ENCODE data around the gene A1BG. TPM values are rescaled to one million over a fixed set of nuclear protein-coding genes. Genes with fewer than 3 reads are reported as not detected.
A peak's percentile ranks its signal among the peaks of the same experiment; 100 is the strongest.
"Not testable (repeated sequence)": the region's sequence is repeated elsewhere in the genome, so short reads cannot be mapped to it uniquely, and the experiment has no call there.

The A1BG gene
- total RNA-seq, 2 experiments from 2014 or later: 35.2 to 36.2 TPM

DNA sequence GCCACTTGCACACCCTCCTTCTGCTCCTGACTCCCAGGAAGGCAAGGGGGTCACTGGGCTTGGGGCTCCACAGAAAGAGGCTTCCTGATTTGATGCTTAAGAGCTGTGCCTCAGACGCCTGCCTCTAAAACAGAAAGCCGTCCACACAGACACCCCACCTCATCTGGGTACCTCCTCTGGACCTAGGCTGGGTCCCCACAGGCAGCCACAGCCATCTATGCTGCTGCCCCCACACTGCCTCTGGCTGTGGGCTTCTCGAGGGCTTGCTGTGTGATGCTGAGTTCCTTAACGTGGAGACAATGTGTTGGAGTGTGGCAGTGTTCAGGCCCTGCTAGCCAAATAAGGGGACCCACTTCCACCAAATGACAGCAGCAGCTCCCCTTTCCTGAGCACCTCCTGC, 35.0 kb downstream of the A1BG start:
- intact Hi-C loops (cut with micrococcal nuclease): no loop called here
- Mint-ChIP-seq H3K4me3 (no peak overlapping the region), H3K4me1 (ENCODE audit: low read depth) (no peaks in the 10 kb centered on the region), H3K27me3 (no peaks in the 10 kb centered on the region), H3K36me3 (ENCODE audit: low read depth) (peaks cover 30% of the 10 kb centered on the region), H3K9me3 (no peaks in the 10 kb centered on the region), H3K27ac (no peak overlapping the region)
- ATAC-seq (no peak), DNase-seq (no peak)
- CTCF ChIA-PET: interaction anchor here (1.3 kb wide), 1 partner anchor 9 kb away, joined by 4 read pairs; no protein-coding TSS in a partner anchor
- TF ChIP-seq, protein P1, sequence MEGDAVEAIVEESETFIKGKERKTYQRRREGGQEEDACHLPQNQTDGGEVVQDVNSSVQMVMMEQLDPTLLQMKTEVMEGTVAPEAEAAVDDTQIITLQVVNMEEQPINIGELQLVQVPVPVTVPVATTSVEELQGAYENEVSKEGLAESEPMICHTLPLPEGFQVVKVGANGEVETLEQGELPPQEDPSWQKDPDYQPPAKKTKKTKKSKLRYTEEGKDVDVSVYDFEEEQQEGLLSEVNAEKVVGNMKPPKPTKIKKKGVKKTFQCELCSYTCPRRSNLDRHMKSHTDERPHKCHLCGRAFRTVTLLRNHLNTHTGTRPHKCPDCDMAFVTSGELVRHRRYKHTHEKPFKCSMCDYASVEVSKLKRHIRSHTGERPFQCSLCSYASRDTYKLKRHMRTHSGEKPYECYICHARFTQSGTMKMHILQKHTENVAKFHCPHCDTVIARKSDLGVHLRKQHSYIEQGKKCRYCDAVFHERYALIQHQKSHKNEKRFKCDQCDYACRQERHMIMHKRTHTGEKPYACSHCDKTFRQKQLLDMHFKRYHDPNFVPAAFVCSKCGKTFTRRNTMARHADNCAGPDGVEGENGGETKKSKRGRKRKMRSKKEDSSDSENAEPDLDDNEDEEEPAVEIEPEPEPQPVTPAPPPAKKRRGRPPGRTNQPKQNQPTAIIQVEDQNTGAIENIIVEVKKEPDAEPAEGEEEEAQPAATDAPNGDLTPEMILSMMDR (IDR thresholded peaks at IDR 0.05): no peak
- POLR2A ChIA-PET: interaction anchor here (0.6 to 0.8 kb wide), 2 partner anchors 9 to 118 kb away, joined by 3 read pairs; no protein-coding TSS in a partner anchor

DNA sequence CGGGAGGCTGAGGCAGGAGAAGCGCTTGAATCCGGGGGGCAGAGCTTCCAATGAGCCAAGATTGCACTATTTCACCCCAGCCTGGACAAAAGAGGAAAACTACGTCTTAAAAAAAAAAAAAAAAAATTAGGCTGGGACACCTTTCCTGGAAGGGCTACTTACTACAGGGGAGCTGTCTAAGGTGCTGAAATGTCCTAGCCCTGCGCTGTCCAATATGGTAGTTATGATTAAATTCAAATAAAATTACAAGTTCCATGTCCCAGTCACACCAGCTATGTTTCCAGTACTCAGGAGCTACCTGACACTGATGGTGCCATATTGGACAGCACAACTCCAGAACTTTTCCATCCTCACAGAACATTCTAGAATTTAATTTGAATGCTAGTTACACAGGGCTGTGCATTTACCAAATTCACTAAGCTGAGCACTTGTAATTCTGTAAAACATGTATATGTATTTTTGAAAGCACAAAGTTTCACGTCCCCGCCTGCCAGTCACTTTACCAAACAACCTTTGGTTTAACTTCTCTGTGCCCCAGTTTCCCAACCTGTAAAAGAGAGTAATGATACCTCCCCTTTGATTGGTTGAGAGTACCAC, 35.7 kb downstream of the A1BG start:
- DNase-seq: peak; percentile 46
- no peaks in the 10 kb centered on the region for H3K9me3 Mint-ChIP-seq
- no peak overlapping the region for H3K27ac Mint-ChIP-seq
- ATAC-seq: no peak
- ChIA-PET CTCF (interaction anchor here (1.3 kb wide), 1 partner anchor 8 kb away, joined by 4 read pairs; no protein-coding TSS in a partner anchor), POLR2A (interaction anchor here (1.7 to 2.0 kb wide), 2 partner anchors 9 to 12 kb away, joined by 5 to 6 read pairs; partner anchors contain the start of gene ERVK3-1)
- intact Hi-C loops (cut with micrococcal nuclease): no loop called here
- peaks cover 34% of the 10 kb centered on the region for H3K36me3 Mint-ChIP-seq (ENCODE audit: low read depth)
- TF ChIP-seq, protein P1 (IDR thresholded peaks at IDR 0.05): no peak
- H3K4me3 Mint-ChIP-seq: no peak overlapping the region
- no peaks in the 10 kb centered on the region for H3K4me1 Mint-ChIP-seq (ENCODE audit: low read depth)
- H3K27me3 Mint-ChIP-seq: no peaks in the 10 kb centered on the region

DNA sequence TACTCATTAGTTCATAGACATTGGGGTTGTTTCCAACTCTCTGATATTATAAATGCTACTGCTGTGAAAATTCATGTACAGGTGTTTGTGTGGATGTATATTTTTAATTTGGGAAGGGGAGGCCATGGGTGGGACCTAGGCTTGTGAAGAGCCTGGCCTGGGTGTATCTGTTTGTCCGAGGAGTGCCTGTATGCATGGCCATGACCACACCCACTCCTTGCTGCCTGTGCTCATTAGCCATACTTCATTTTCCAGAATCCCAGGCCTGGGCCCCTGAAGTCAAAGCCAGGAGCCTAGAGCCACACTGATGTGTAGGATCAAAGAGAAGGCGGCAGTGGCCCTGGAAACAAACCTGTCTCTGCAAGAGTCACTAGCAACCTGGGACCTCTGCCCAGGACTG, 37.7 kb downstream of the A1BG start:
- H3K9me3 Mint-ChIP-seq: no peaks in the 10 kb centered on the region
- H3K27ac Mint-ChIP-seq: no peak overlapping the region
- ChIA-PET CTCF (no interaction called here), POLR2A (no interaction called here)
- intact Hi-C loops (cut with micrococcal nuclease): no loop called here
- H3K4me1 Mint-ChIP-seq (ENCODE audit: low read depth): no peaks in the 10 kb centered on the region
- ATAC-seq (no peak), DNase-seq (no peak)
- TF ChIP-seq, protein P1 (IDR thresholded peaks at IDR 0.05): no peak
- H3K36me3 Mint-ChIP-seq (ENCODE audit: low read depth): peaks cover 50% of the 10 kb centered on the region
- H3K27me3 Mint-ChIP-seq: no peaks in the 10 kb centered on the region
- no peak overlapping the region for H3K4me3 Mint-ChIP-seq

DNA sequence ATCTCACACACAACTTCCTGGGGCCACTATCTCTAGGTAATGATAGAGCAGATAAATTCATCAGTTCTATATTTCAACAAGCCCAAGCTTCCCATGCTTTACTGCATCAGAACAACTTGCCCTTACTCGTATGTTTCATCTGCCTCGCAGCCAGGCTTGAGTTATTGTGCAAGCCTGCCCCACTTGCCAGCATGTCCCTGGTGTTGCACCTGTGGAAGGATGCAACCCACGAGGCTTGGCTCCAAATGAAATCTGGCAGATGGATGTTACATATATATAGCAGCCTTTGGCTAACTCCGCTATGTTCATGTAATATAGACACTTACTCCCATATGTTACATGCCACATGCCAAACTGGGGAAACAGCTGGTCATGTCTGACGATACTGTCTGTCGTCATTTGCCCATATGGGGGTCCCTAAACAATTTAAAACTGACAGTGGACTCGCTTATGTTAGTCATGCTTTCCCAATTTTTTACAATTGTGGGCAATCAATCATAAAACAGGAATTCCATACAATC, 41.9 kb downstream of the A1BG start:
- TF ChIP-seq, protein P1 (IDR thresholded peaks at IDR 0.05): no peak

DNA sequence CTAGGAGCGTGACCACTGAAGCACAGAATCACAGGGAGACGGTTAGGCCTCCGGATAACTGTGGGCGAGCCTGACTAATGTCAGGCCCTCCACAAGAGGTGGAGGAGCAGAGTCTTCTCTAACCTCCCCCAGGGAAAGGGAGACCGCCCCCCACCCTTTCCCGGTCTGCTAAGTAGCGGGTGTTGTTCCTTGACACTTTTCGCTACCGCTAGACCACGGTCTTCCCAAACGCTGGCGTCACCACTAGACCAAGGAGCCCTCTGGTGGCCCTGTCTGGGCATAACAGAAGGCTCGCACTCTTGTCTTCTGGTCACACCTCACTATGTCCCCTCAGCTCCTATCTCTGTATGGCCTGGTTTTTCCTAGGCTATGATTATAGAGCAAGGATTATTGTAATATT, 42.6 kb downstream of the A1BG start:
- intact Hi-C loops (cut with micrococcal nuclease): loop anchor here (5.0 kb wide), 1 partner anchor 83 kb away; the partner anchor contains the start of gene ZNF544
- peak; percentile 30 for DNase-seq
- H3K4me1 Mint-ChIP-seq (ENCODE audit: low read depth): peaks cover 33% of the 10 kb centered on the region
- H3K27me3 Mint-ChIP-seq, POLR2A ChIA-PET, H3K27ac Mint-ChIP-seq, ATAC-seq, H3K9me3 Mint-ChIP-seq, H3K4me3 Mint-ChIP-seq: not testable (repeated sequence)
- CTCF ChIA-PET: interaction anchor here (1.0 to 1.9 kb wide), 2 partner anchors 16 to 209 kb away, joined by 3 to 5 read pairs; partner anchors contain the start of genes ZBTB45 and ZSCAN22
- TF ChIP-seq, protein P1 (IDR thresholded peaks at IDR 0.05): peak; percentile 54
- peaks cover 86% of the 10 kb centered on the region for H3K36me3 Mint-ChIP-seq (ENCODE audit: low read depth)

More for the DNA sequence above, 41.9 kb downstream of the A1BG start:
- Mint-ChIP-seq H3K27ac (no peak overlapping the region), H3K9me3 (no peaks in the 10 kb centered on the region), H3K27me3 (no peaks in the 10 kb centered on the region), H3K36me3 (ENCODE audit: low read depth) (peaks cover 85% of the 10 kb centered on the region), H3K4me1 (ENCODE audit: low read depth) (peaks cover 28% of the 10 kb centered on the region), H3K4me3 (no peak overlapping the region)
- intact Hi-C loops (cut with micrococcal nuclease): loop anchor here (5.0 kb wide), 1 partner anchor 84 kb away; the partner anchor contains the start of gene ZNF544
- POLR2A ChIA-PET: interaction anchor here (1.2 kb wide), 1 partner anchor 15 kb away, joined by 3 read pairs; no protein-coding TSS in a partner anchor
- ATAC-seq (no peak), DNase-seq (no peak)
- CTCF ChIA-PET: interaction anchor here (1.0 kb wide), 1 partner anchor 15 kb away, joined by 3 read pairs; the partner anchor contains the start of gene ZSCAN22

Data from activated CD8-positive, alpha-beta T cell treated with anti-CD3 and anti-CD28 coated beads for 36 hours (primary cell).